ENCODE results near the gene PLA2G4F.

PLA2G4F gene

DNA sequence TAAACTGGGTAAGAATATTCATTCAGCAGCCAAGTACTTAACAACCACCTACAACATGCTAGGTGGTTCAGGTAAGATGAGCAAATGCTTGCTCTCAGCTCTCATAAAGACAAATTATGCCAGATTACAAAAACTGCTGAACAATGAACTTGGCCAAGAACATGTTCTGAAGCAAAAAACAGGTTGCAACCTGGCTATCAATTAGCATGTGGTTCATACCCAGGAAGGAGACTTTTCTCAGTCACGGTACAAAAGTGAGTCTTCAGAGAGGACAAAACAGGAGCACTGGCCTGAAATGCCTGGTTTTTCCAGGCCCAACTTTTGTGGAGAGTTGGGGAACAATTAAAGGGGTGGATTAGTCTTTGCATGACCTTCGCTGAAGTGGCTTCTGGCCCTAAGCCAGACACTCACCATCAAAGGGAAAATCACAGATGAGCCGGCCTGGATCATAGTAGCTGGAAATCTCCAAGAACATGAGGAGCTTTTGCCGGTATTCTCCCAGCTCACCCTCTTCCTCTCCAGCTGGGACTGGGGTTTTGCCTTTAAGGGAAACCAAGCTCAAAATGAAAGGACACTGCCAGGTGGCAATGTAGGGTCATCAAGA, 7.6 kb upstream of the PLA2G4F start:
- DNase-seq = no peak

DNA sequence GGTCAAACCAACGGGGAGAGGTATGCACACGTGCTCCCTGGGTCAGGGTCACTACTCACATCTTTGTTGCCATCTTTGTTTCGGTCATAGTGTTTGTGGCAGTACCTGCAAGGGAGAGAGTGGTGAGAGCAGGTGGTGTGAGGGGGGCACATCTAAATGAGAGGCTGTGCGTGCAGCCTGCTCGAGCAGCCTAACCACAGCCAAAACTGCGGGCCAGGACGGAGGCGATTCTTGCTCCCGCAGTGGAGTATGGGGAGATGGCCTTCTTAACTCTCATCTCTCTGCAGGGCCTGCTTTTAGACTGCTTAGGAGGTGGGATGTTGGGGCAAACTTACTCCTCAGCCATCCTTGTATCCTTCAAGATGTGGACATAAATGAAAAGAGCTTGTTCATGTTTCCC, 6.9 kb upstream of the PLA2G4F start:
- DNase-seq = no peak

DNA sequence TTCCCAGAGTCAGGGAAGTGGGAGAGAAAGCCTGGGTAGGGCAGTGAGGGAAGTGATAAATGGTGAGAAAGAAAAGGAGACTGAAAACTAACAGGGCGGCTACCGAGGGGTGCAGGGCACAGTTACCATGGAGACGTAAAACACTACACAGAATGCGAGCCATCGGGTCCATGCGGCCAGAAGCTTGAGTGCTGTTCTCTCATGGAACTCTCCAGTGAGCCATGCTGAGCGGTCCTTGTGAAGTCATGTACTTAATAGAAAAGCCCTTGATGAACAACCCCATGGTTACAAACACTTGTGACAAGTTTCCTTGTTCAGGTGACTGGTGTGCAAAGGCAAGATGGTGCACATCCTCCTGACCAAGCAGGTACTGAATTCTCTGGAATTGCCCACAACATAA, 3.7 kb upstream of the PLA2G4F start:
- DNase-seq = no peak

DNA sequence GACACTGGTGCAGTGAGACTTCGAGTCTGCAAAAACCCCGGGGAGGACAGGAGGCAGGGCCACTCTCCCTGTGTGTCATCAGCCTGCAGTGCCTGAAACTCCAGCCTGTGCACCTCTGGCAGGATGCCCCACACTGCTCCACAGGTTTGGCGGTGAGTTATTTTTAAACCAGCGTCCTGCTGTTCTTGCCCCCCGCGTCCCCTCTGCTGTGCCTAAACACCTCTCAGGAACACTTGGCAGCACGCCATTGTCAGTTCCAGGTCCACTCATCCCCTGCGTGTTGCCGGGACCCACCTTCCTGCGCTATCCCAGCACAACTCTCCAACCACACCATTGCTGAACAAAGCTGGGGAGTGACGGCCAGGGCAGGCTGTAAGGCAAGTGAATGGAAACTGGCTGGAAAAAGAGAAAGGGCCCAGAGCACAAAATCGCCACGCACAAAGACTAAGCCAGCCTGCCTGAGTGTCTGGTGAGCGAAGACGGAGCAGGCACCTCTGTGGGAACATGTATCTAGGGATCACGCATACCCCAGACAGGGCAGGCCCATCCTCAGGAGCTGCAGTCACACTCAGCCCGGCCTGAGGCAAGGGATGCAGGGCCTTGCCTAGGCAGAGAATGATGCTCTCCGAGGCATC, 3.1 kb upstream of the PLA2G4F start:
- no peak for DNase-seq

DNA sequence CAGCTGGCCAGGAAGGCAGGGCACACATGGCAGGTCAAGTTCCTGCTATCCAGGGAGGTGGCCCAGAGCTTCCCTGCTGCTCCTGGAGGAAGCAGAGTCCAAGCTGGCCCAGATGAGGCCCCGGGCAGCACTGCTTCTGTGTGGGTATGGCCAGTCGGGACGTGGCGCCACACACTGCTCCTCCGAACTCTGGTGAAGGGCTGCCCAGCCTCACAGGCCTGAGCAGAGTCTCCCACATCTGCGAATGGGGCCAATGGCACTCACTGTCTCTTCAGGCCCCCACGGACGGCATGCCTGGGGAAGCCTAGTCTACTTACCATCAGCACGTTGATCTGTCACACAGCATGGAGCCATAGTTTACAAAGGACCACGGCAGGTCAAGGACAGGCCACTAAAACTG, 2.5 kb upstream of the PLA2G4F start:
- DNase-seq = no peak

DNA sequence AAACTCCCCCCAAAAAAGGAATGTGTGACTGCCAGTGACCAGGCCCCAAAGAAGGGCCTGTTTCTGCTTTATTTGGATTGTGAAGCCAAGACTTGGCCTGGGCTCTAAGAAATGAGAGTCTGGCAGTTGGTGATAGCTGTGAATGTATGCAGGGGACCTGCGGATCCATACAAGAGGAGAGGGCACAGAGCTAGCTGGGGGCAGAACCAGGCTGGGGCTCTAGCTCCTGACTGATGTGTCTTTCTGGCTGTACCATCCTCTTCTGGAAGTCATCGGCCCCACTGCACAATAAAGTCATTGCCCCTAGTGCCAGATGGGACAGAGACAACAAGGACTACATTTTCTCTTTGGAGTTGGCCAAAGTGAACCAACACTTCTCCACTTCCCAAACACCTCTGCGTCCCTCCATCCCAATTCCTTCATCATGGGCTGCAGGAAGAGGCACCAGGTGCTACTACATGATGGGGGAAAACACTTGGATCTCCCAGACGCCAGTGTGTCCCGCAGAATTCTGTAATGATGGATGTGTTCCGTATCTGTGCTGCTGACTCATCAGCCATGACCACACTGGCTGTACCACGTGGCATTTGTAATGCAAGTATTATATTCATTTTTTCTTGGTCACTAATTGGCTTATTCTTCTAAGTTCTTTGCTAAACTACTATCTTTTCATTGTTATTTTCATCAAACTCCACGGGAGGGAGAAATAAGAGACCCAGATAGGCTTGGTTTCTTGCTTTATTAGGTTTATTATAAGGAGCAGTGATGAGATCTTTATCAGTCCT, 1.7 kb upstream of the PLA2G4F start:
- peak; percentile 47 for DNase-seq

DNA sequence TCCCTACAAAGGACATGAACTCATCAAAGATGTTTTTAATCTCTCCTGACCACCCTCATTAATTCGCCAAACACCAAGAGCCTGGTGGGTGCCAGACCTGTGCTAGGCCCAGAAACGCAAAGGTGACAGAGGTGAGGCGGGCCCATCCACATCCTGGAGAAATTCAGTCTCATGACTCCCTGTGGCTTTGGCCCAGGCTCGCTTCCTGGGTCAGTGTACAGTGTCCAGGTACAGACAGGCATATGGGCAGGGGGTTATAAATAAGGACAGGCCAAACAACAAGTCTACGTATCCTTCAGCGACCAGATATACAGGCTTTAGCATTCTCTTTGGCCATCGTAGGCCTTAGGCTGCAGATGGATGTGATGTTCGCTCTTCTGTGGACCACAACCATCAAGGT, 945 bp upstream of the PLA2G4F start:
- no peak for DNase-seq

DNA sequence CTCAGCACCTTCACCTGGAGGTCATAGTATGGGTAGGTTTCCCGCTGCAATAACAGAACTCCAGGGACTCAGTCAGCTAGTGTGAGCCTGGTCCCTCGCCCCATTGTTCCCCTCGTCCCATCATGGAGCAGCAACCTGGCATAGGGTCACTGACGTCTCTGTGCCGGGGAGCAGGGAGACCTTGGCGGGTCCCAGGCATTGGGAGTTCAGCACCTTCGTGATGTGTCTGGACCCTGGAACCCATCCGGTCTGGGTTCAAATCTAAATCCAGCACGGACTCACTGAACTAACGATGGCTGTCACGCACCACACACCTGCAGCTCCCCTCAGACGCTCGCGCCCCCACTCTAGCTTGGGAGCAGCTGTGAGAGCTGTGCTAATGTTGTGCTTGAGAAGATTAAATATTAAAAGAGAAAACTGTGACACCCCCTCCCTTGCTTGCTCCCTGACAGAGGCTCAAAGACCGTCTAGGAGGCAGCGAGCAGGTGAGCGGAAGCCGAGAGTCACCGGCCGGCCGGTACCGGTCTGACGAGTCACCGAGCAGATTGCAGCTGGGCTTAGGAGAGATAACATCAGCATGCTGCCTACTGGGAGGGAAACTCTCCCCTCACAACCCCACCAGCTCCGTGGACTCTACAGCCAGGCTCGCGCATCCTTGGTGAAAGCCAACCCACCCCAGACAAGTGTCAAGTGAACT, 742 bp downstream of the PLA2G4F start:
- DNase-seq = no peak

DNA sequence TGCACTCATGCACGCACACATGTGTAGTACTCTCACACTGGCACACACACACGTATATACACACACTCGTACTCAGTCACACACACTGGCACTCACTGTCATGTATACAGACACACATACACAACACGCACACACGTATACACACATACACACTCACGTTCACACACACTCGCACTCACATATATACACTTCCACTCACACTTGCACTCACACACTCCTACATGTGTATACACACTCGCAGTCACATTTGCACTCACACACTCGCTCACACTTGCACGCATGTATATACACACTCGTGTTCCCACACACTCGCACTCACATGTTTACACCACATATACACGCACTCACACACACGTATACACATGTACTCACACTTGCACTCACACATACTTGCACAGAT, 1.5 kb downstream of the PLA2G4F start:
- DNase-seq = no peak

DNA sequence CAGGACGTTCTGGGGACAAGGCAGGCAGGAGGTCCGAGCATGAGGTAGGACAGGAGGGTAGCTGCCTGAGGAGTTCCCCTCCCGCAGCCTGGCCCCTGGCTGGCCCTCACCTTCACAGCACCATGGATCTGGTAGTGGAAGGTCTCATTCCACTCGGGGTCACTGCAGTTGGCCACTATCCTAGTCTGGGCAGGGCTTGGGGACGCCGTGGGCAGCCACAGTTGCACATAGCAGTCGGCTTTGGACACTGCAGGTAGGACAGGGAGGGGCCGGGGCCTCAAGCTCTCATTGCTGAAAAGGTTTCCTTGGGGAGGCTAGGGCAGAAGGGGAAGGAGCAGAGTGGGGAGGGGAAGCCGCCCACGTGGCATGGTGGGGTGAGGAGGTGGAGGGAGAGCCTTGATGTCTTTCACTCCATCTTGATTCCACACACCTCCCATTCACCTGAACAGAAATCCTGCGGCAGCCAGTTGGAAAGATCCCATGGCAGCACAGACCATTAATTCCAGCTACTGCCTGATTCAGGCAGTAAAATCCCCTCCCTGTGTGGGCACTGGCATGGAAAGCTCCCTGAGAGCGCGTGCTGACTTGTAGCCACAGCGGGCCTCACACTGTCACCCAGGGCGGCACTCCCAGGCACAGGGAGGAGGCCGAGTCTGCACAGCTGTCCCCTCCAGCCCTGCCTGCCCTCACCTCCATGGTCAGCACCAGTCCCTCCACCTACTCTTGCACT, 2.1 kb downstream of the PLA2G4F start:
- no peak for DNase-seq

DNA sequence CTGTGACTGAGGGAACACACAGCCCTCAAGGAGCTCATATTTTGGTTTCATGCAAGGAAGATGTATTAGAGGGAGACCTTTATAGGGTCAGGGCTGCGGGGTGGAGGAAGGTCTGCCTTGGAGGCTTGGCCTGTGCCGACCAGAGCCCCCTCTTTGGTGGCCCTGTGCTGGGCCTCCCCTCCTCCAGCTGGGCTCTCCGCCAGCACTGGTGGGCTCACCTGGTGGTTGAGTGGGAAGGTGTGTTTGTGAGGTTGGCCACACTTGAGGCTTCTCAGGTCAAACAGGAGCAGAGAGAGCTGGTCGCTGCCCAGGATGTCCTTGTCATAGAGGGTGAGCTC, 2.6 kb downstream of the PLA2G4F start:
- no peak for DNase-seq

DNA sequence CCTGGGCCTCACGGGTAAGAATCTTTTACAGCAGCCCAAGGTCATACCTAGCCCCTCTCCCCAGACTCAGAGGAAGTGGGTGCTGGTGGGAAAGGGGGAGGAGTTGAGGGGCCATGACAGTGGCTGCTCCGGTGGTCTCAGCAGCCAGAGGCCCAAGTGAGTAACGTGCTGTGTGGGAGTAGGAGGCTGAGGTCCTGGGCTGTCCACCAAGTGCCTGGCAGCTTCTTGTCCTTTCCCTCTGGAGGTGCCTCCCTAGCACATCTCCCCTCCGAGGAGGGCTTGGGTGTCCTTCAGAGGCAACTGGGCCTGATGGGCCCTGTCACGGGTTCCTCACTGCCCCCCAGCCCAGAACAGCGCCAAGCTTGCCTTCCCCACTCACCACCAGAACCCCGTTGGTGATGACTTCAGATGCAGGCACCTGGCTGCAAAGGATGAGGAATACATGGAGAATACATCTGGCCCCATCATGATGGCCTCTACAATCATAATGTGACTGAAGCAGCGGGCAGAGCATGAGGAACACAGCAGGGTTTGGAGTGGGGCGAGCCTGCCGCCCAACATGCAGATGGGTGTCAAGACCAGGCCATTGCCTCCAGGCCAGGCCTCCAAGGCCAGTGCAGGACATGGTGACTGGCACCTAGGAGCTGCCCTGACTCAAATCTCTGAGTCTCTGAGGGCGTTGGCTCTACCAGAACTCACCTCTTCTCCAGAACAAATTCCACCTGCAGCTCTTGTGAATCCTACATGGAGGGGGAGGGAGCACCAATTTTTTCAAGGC, 3.3 kb downstream of the PLA2G4F start:
- no peak for DNase-seq

DNA sequence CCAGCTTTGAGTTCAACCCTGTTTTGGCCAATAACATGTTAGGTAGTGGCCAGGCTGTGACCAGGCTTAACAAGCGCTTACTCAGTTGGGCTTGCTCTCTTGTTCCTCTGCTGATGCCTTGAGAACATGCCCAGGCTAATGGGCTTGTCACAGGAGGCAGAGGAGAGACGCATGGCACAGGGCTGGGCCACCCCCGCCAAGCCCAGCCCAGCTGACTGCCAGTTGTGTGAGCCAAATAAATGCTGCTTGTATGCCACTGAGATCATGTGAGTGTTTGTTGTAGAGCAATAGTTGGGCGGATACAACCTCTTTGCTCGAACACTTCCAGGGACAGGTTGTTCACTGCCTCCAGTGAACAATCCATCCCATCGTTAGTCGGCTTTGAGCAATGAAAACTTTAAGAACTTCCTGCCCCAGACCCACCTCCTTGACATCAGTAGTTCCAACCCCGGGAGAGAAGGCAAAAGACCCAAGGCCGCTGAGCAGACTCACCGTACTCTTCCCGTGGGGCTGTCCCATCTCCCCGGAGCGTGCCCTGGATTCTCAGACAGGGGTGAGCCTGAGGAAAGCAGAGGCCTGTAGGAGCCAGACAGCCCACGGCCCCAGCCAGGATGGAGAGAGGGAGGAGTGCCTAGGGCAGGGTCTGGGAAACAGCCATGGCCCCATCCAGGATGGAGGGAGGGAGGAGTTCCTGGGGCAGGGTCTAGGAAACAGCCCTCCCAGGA, 4.1 kb downstream of the PLA2G4F start:
- peak; percentile 13 for DNase-seq

DNA sequence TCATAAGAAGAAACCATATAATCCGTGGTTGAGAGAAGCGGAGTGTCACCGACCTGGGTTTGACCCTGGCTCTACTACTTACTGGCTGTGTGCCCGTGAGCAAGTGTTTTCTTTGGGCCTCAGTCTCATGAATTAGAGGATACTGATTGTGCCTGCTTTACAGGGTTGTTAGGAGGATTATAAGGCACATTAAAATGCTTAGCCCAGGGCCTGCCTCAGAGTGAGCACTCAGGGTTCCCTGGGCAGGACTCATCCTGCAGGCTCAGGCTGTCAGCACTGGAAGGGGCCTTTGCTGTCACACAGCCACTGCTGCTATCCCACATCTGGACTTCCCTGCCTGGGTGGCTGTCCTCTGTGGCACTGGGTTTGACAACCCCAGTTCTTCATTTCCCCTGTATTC, 4.7 kb downstream of the PLA2G4F start:
- no peak for DNase-seq

DNA sequence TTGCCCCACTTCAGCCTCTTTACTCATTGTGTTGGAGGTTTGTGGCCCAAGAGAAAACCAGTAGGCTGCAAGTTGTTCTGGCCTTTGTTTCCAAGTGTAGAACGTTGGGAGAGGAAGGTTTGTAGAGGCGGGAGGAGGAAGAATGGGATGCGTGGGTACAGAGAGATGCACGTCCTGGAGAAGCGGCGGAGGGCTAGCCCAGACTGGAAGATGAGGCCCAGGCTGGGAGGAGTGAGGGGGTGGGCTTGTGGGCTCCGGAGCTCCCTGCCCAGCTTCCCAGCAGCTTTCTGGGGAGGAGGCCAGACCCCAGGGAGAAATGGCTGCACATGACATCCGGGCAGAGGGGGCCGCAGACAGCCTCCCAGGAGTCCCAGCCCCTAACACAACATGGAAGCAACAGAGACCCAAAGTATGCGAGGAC, 5.3 kb downstream of the PLA2G4F start:
- DNase-seq = no peak

DNA sequence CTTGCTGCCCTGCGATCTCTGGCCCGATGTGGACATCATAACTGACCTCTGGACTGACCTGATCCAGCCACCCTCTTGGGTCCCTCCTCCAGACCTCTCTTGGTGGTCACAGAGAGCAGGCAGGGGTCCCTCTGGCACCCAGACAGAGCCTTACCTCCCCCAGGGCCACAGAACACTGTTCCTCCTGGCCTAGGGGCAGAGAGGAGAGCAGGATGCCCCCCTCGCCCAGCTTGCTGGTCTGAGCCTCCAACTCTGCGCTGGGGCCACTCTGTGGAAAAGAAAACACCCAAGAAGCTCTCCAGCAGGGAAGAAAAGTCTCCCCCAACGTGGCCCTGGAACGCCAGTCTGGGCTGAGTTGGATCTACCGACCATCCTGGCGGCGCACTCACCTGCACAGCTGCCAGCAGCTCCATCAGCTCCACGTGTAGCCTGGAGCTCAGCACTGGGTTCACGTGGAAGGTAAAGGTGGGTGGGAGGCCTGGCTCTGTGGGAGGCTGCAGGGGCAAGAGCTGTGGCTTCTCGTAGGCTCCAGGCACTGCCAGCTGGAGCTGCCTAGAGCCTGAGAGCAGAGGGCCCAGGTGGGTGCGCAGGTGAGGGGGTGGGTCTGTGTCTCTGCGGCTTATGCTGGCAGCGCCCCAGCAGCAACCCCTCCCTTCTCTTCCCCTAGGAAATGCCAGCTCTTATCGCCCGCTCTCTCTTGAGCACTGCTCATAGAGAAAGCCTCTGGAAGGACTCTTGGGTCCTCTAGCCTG, 6.0 kb downstream of the PLA2G4F start:
- DNase-seq = no peak

DNA sequence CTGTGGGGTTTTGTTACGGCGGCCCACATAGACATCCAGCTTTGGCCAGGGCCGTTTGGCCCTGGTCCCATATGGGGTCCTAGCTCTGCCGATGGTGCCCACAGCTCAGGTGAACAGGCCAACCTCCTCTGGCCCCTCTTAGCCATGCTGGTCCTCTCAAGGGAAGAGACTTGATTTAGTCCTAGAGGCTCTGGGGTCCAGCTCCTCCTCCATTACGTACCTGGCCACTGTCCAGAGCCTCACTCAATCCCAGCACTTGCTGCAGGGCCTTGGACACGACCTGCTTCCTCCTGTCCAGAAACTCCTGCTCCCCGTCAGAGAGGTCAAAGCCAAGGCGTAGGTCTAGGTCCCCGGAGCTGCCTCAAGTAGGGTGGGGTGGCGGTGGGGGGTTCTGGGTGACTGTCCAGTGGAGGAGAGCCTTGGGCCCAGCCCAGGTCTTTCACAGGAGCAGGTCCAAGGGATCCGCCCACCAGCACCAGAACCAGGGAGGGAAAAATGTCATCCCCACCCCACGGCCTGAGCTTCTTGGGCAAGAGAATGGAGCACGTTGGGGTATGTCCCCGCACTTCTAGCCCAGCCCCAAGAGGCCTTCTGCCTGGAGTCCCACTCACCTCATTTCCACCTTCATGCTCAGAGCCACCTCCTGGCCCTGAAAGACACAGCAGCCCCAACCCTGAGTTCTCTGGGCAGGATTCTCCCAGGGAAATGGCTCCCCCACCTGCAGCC, 6.8 kb downstream of the PLA2G4F start:
- no peak for DNase-seq

DNA sequence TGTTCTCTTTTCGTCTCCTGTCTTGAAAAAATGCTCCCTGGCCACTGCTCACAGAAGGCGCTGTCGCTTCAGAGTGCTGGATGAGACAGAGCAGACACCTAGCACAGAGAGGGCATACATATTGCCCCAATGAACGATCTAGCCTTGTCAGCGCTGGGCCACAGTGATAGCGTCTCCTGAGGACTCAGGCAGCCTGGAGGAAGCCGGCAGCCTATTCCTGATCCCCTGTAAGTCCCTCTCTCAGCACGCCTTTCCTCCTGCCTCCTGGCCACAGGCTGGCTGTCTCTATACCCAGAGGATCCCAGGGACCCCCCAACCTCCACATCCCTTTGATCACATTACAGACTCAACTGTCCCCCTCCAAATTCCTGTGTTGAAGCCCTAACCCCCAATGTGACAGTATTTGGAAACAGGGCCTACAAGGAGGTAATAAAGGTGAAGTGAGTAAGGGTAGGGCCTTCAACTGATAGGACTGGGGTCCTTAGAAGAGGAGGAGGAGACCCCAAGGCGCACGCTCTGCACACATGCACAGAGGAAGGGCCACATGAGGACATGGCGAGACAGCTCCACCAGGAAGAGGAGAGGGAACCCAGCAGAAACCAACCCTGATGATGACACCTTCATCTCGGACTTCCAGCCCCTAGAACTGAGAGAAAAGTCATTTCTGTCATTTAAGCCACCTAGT, 7.5 kb downstream of the PLA2G4F start:
- DNase-seq = no peak

DNA sequence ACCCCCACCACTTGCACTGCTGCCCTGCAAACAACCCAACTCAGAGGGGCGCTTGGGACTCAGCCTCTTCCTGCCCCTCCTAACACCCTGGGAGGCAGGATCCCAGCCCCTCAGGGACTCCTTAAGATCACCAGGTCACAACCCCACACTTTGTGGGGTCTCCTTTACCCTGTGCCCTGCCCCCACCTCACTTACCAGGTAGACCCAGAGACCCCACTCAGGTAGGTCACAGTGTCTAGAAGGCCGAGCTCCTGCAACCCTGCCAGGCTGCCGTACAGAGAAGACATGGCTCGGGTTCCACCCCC, 9.1 kb downstream of the PLA2G4F start:
- no peak for DNase-seq
